ENCODE data around the gene PIBF1. TPM values are rescaled to one million over a fixed set of nuclear protein-coding genes. Genes with fewer than 3 reads are reported as not detected.
A peak's percentile ranks its signal among the peaks of the same experiment; 100 is the strongest.

PIBF1 gene
- polyA plus RNA-seq, 3 donors = 3.3 to 8.0 (median 4.7) TPM

DNA sequence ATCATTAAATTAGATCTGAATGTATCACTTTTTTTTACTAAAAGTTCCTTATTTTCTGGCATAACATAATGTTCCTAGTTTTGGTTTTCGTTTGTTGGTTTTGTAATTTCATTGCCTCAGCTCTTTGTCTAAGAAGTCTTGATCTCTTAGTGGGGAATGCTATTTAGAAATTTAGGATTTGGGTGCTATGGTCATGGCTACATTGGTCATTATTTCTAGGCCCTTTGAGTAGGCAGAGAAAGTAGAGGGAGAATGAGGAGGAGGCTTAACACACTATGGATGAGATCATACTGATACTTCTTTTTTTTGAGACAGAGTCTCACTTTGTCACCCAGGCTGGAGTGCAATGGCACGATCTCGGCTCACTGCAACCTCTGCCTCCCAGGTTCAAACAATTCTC, 41.8 kb downstream of the PIBF1 start:
- H2AFZ ChIP-seq (ENCODE audit: insufficient read depth, low read depth, low read length, poor library complexity, severe bottlenecking) = no peak overlapping the region
- Mint-ChIP-seq H3K36me3 (peaks cover 43 to 52% of the 10 kb centered on the region in 2 donors), H3K4me3 (no peak overlapping the region), H3K9me3 (no peaks in the 10 kb centered on the region), H3K27ac (peak overlapping the region in 4 of 7 donors; percentile 19 to 74 (median 59)), H3K27me3 (ENCODE audit: low read depth in 3 of 3) (peaks cover 0 to 1% (median 0%) of the 10 kb centered on the region in 3 donors), H3K4me1 (peaks cover 6% of the 10 kb centered on the region)
- H3K4me1 ChIP-seq (ENCODE audit: control insufficient read depth in 1 of 2, insufficient read depth in 2 of 2, low read length in 2 of 2) = no peaks in the 10 kb centered on the region
- H3K27me3 ChIP-seq (ENCODE audit: control insufficient read depth in 2 of 2, insufficient read depth in 2 of 2, low read length in 2 of 2) = no peaks in the 10 kb centered on the region
- no peak overlapping the region for H3K4me3 ChIP-seq (replicated peaks in 1 of 3; ENCODE audit: low read depth in 2 of 3, low read length in 3 of 3)
- H3K4me2 ChIP-seq (replicated peaks; ENCODE audit: extremely low read depth, low read length, poor library complexity, severe bottlenecking) = no peak overlapping the region
- intact Hi-C loops (cut with micrococcal nuclease) = no loop called here
- H3K9ac ChIP-seq (ENCODE audit: insufficient read depth, low read length, poor library complexity, severe bottlenecking) = no peak overlapping the region
- H3K79me2 ChIP-seq (ENCODE audit: insufficient read depth, low read length) = no peaks in the 10 kb centered on the region
- no peak for DNase-seq
- H3K27ac ChIP-seq (ENCODE audit: low read depth in 1 of 2, low read length in 2 of 2) = no peak overlapping the region
- no peaks in the 10 kb centered on the region for H4K20me1 ChIP-seq (ENCODE audit: insufficient read depth, low read length)
- no peaks in the 10 kb centered on the region for H3K9me3 ChIP-seq (replicated peaks in 1 of 2; ENCODE audit: control insufficient read depth in 1 of 2, insufficient read depth in 1 of 2, low read length in 2 of 2)
- WGBS (ENCODE audit: insufficient coverage) = no CpG with 5 or more reads among the region's 3 CpGs
- TF ChIP-seq, protein P1, sequence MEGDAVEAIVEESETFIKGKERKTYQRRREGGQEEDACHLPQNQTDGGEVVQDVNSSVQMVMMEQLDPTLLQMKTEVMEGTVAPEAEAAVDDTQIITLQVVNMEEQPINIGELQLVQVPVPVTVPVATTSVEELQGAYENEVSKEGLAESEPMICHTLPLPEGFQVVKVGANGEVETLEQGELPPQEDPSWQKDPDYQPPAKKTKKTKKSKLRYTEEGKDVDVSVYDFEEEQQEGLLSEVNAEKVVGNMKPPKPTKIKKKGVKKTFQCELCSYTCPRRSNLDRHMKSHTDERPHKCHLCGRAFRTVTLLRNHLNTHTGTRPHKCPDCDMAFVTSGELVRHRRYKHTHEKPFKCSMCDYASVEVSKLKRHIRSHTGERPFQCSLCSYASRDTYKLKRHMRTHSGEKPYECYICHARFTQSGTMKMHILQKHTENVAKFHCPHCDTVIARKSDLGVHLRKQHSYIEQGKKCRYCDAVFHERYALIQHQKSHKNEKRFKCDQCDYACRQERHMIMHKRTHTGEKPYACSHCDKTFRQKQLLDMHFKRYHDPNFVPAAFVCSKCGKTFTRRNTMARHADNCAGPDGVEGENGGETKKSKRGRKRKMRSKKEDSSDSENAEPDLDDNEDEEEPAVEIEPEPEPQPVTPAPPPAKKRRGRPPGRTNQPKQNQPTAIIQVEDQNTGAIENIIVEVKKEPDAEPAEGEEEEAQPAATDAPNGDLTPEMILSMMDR (IDR thresholded peaks at IDR 0.05) = no peak
- peaks cover 16 to 74% of the 10 kb centered on the region in 2 donors for H3K36me3 ChIP-seq (replicated peaks in 1 of 2; ENCODE audit: control insufficient read depth in 1 of 2, insufficient read depth in 2 of 2, low read length in 2 of 2)

DNA sequence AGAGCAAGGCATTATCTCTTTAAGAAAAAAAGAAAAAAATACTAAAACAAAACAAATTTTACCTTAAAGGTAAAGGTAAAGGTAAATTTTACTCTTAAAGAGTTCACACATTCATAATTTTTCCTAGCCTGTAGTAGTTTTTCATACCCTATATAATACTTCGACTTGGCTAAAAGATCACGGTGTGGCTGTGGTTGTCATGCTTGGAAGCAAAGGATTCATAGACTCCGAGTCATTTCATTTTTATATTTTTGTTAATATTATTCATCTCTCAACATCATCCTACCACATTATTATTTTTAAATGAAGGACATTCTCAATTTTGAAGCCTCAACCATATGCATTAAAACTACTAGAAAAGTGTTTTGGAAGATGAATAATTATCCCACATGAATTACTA, 52.7 kb downstream of the PIBF1 start:
- TF ChIP-seq, protein P1 (IDR thresholded peaks at IDR 0.05) = no peak
- Mint-ChIP-seq H3K27ac (no peak overlapping the region), H3K4me3 (no peak overlapping the region), H3K9me3 (no peaks in the 10 kb centered on the region), H3K27me3 (ENCODE audit: low read depth in 3 of 3) (no peaks in the 10 kb centered on the region), H3K4me1 (peaks cover 7% of the 10 kb centered on the region), H3K36me3 (peaks cover 45 to 50% of the 10 kb centered on the region in 2 donors)
- no peak overlapping the region for H3K27ac ChIP-seq (ENCODE audit: low read depth in 1 of 2, low read length in 2 of 2)
- H3K9ac ChIP-seq (ENCODE audit: insufficient read depth, low read length, poor library complexity, severe bottlenecking) = no peak overlapping the region
- no peaks in the 10 kb centered on the region for H3K79me2 ChIP-seq (ENCODE audit: insufficient read depth, low read length)
- H3K4me3 ChIP-seq (replicated peaks in 1 of 3; ENCODE audit: low read depth in 2 of 3, low read length in 3 of 3) = no peak overlapping the region
- H3K9me3 ChIP-seq (replicated peaks in 1 of 2; ENCODE audit: control insufficient read depth in 1 of 2, insufficient read depth in 1 of 2, low read length in 2 of 2) = no peaks in the 10 kb centered on the region
- H3K36me3 ChIP-seq (replicated peaks in 1 of 2; ENCODE audit: control insufficient read depth in 1 of 2, insufficient read depth in 2 of 2, low read length in 2 of 2) = peaks cover 25 to 39% of the 10 kb centered on the region in 2 donors
- no peak overlapping the region for H2AFZ ChIP-seq (ENCODE audit: insufficient read depth, low read depth, low read length, poor library complexity, severe bottlenecking)
- no peaks in the 10 kb centered on the region for H4K20me1 ChIP-seq (ENCODE audit: insufficient read depth, low read length)
- intact Hi-C loops (cut with micrococcal nuclease) = no loop called here
- H3K4me2 ChIP-seq (replicated peaks; ENCODE audit: extremely low read depth, low read length, poor library complexity, severe bottlenecking) = no peak overlapping the region
- no peak for DNase-seq
- no CpG with 5 or more reads among the region's 3 CpGs for WGBS (ENCODE audit: insufficient coverage)
- H3K27me3 ChIP-seq (ENCODE audit: control insufficient read depth in 2 of 2, insufficient read depth in 2 of 2, low read length in 2 of 2) = no peaks in the 10 kb centered on the region
- no peaks in the 10 kb centered on the region for H3K4me1 ChIP-seq (ENCODE audit: control insufficient read depth in 1 of 2, insufficient read depth in 2 of 2, low read length in 2 of 2)

Measured in CD14-positive monocyte (primary cell).